ENCODE results near the gene ERICH6. TPM values are rescaled to one million over a fixed set of nuclear protein-coding genes. Genes with fewer than 3 reads are reported as not detected.
A peak's percentile ranks its signal among the peaks of the same experiment; 100 is the strongest.

Gene ERICH6
- total RNA-seq, 2 experiments from 2014 or later: not detected

- no peak overlapping the region for H3K27ac Mint-ChIP-seq
Observed at GRCh38 chr3:150727653-150728502, 24.2 kb upstream of the ERICH6 start.

GRCh38 chr3:150725548-150725947, 21.8 kb upstream of the ERICH6 start:
- ChIA-PET POLR2A (interaction anchor here (1.5 to 2.3 kb wide), 3 partner anchors 10 to 37 kb away, joined by 3 to 18 read pairs (median 4); partner anchors contain the start of gene SIAH2), CTCF (interaction anchor here (1.0 to 1.5 kb wide), 2 partner anchors 11 to 62 kb away, joined by 3 read pairs; no protein-coding TSS in a partner anchor)
- DNase-seq (no peak), ATAC-seq (no peak)
- Mint-ChIP-seq H3K36me3 (ENCODE audit: low read depth) (no peaks in the 10 kb centered on the region), H3K4me3 (no peak overlapping the region), H3K27me3 (no peaks in the 10 kb centered on the region), H3K9me3 (no peaks in the 10 kb centered on the region), H3K4me1 (ENCODE audit: low read depth) (peaks cover 19% of the 10 kb centered on the region), H3K27ac (no peak overlapping the region)
- intact Hi-C loops (cut with micrococcal nuclease): no loop called here
- TF ChIP-seq CTCF (IDR thresholded peaks at IDR 0.05): no peak

More at GRCh38 chr3:150727653-150728502, 24.2 kb upstream of the ERICH6 start:
- ATAC-seq (no peak), DNase-seq (no peak)
- CTCF ChIA-PET: no interaction called here
- H3K4me3 Mint-ChIP-seq: no peak overlapping the region
- no peaks in the 10 kb centered on the region for H3K36me3 Mint-ChIP-seq (ENCODE audit: low read depth)
- peaks cover 8% of the 10 kb centered on the region for H3K4me1 Mint-ChIP-seq (ENCODE audit: low read depth)
- H3K9me3 Mint-ChIP-seq: no peaks in the 10 kb centered on the region
- no peaks in the 10 kb centered on the region for H3K27me3 Mint-ChIP-seq
- TF ChIP-seq CTCF (IDR thresholded peaks at IDR 0.05): no peak
- POLR2A ChIA-PET: no interaction called here
- intact Hi-C loops (cut with micrococcal nuclease): no loop called here

- ChIA-PET POLR2A (interaction anchor here (0.6 to 2.3 kb wide), 3 partner anchors 28 to 39 kb away, joined by 3 to 18 read pairs (median 3); partner anchors contain the start of gene SIAH2), CTCF (interaction anchor here (0.8 to 1.5 kb wide), 5 partner anchors 9 to 141 kb away, joined by 3 to 5 read pairs (median 4); no protein-coding TSS in a partner anchor)
- DNase-seq (no peak), ATAC-seq (no peak)
- no peak for TF ChIP-seq CTCF (IDR thresholded peaks at IDR 0.05)
- H3K4me1 Mint-ChIP-seq (ENCODE audit: low read depth): peaks cover 19% of the 10 kb centered on the region
- H3K9me3 Mint-ChIP-seq: no peaks in the 10 kb centered on the region
- no peak overlapping the region for H3K4me3 Mint-ChIP-seq
- no peaks in the 10 kb centered on the region for H3K36me3 Mint-ChIP-seq (ENCODE audit: low read depth)
- no peaks in the 10 kb centered on the region for H3K27me3 Mint-ChIP-seq
- no peak overlapping the region for H3K27ac Mint-ChIP-seq
- intact Hi-C loops (cut with micrococcal nuclease): loop anchor here (1.0 to 5.0 kb wide), 3 partner anchors 15 to 63 kb away; no protein-coding TSS in a partner anchor
Observed at GRCh38 chr3:150723946-150724345, 20.2 kb upstream of the ERICH6 start.

GRCh38 chr3:150722267-150722666, 18.5 kb upstream of the ERICH6 start:
- ATAC-seq (peak; percentile 57), DNase-seq (peak; percentile 33)
- Mint-ChIP-seq H3K36me3 (ENCODE audit: low read depth) (no peaks in the 10 kb centered on the region), H3K27me3 (no peaks in the 10 kb centered on the region), H3K4me3 (no peak overlapping the region), H3K4me1 (ENCODE audit: low read depth) (peaks cover 19% of the 10 kb centered on the region), H3K27ac (no peak overlapping the region), H3K9me3 (no peaks in the 10 kb centered on the region)
- CTCF ChIA-PET: interaction anchor here (0.9 to 3.2 kb wide), 24 partner anchors 13 to 365 kb away, joined by 3 to 52 read pairs (median 6); partner anchors contain the start of gene SIAH2
- POLR2A ChIA-PET: interaction anchor here (0.8 to 2.3 kb wide), 7 partner anchors 14 to 41 kb away, joined by 4 to 11 read pairs (median 7); no protein-coding TSS in a partner anchor
- intact Hi-C loops (cut with micrococcal nuclease): loop anchor here (2.0 to 5.0 kb wide), 2 partner anchors 17 to 65 kb away; no protein-coding TSS in a partner anchor
- TF ChIP-seq CTCF (IDR thresholded peaks at IDR 0.05): no peak
